Peyer's patch (tissue), 4 donors: Measurements from ENCODE around the gene ZNF442. TPM values are rescaled to one million over a fixed set of nuclear protein-coding genes. Genes with fewer than 3 reads are reported as not detected.

ENCODE experiments used
- small RNA-seq, 2 donors: library from RNA; depleted of rRNA; stranded (forward); fragments of <200 nt; gene quantifications; one replicate each; pipeline ENCODE3, GENCODE V24; 2016
- total RNA-seq, 4 donors: library from RNA; depleted of rRNA; stranded (reverse); fragments of >200 nt; gene quantifications; one replicate each; pipeline ENCODE4 v1.1.0, GENCODE V29; 2016

Gene ZNF442
- total RNA-seq, 4 donors from 2014 or later = 0.70 to 13.2 (median 1.4) TPM

Small RNA genes lying within 50 kb of the gene (small RNA-seq; reads per million reads assigned to genes)
- 0 reads per million in 2 donors for gene RPS29P23

Other genes starting within 250 kb of the ZNF442 start
- 1 to 10 TPM in 3 of 4 donors, under 1 TPM in 1; 0.88 to 9.5 (median 7.6) TPM for gene ZNF20, start 225.3 kb downstream of the ZNF442 start, total RNA-seq
- 1 to 10 TPM; 1.7 to 5.8 (median 3.9) TPM for gene ZNF625, start 208.9 kb downstream of the ZNF442 start, total RNA-seq
- gene ZNF136, start 202.6 kb downstream of the ZNF442 start, total RNA-seq = 10 to 100 TPM in 2 of 4 donors, 1 to 10 TPM in 2; 6.4 to 26.4 (median 9.8) TPM
- gene ZNF44, start 70.8 kb downstream of the ZNF442 start, total RNA-seq = 10 to 100 TPM; 16.6 to 33.8 (median 26.6) TPM
- 1 to 10 TPM; 1.8 to 9.1 (median 4.1) TPM for gene ZNF563, start 32.0 kb downstream of the ZNF442 start, total RNA-seq
- 10 to 100 TPM in 1 of 4 donors, 1 to 10 TPM in 3; 5.1 to 17.3 (median 7.9) TPM for gene ZNF799, start 35.6 kb upstream of the ZNF442 start, total RNA-seq
- gene ZNF443, start 75.3 kb upstream of the ZNF442 start, total RNA-seq = 10 to 100 TPM in 1 of 4 donors, 1 to 10 TPM in 3; 6.3 to 10.7 (median 7.5) TPM
- 1 to 10 TPM; 1.8 to 3.7 (median 3.3) TPM for gene ZNF709, start 119.1 kb upstream of the ZNF442 start, total RNA-seq
- gene ZNF564, start 185.8 kb upstream of the ZNF442 start, total RNA-seq = 10 to 100 TPM; 25.2 to 36.9 (median 29.2) TPM
- gene ZNF490, start 245.1 kb upstream of the ZNF442 start, total RNA-seq = 1 to 10 TPM; 4.1 to 8.4 (median 4.7) TPM
- 10 to 100 TPM; 17.2 to 34.6 (median 29.3) TPM for gene ZNF791, start 245.2 kb upstream of the ZNF442 start, total RNA-seq